ENCODE results near the gene PARS2.
"Not testable (repeated sequence)": the region's sequence is repeated elsewhere in the genome, so short reads cannot be mapped to it uniquely, and the experiment has no call there.

The PARS2 gene

DNA sequence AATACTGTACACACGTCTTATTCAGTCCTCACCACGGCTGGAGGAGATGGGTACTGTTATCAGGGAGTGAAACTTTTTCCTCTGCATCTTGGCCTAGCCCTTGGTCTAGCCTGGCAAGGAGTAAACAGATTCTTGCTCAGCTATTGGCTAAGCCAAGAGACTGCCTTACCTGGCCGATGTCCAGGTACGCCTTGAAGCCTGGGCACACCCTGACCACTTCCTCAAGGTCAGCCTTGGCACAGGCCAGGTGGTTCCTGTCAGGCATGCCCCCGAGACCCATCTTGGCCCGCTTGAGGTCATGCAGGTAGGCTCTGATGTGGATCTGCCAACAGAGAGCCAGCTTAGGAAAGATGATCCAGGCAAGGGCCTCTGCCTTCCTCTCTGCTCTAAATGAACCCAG, 17.8 kb upstream of the PARS2 start:
- no peaks in the 10 kb centered on the region for H3K36me3 ChIP-seq (replicated peaks; ENCODE audit: insufficient read depth, low read length)
- no peaks in the 10 kb centered on the region for H3K4me1 ChIP-seq (ENCODE audit: low read length)
- no peaks in the 10 kb centered on the region for H3K9me2 ChIP-seq (replicated peaks; ENCODE audit: insufficient read depth, low read length)
- no peak overlapping the region for H2AFZ ChIP-seq (ENCODE audit: low read length)
- no peak overlapping the region for H3K27ac ChIP-seq (ENCODE audit: low read length)
- H3K9me3 ChIP-seq (replicated peaks; ENCODE audit: insufficient read depth, low read length), result no peaks in the 10 kb centered on the region
- no peak for DNase-seq
- no peak overlapping the region for H3K4me2 ChIP-seq (ENCODE audit: low read depth, low read length)
- H3K79me2 ChIP-seq (ENCODE audit: low read length), result no peaks in the 10 kb centered on the region
- no peak overlapping the region for H3K4me3 ChIP-seq (ENCODE audit: low read length)
- H3F3A ChIP-seq (ENCODE audit: insufficient read depth, low read length), result no peaks in the 10 kb centered on the region
- TF ChIP-seq EZH2phosphoT487 (IDR thresholded peaks at IDR 0.05; ENCODE audit: low read length), result no peak
- TF ChIP-seq, protein P1, sequence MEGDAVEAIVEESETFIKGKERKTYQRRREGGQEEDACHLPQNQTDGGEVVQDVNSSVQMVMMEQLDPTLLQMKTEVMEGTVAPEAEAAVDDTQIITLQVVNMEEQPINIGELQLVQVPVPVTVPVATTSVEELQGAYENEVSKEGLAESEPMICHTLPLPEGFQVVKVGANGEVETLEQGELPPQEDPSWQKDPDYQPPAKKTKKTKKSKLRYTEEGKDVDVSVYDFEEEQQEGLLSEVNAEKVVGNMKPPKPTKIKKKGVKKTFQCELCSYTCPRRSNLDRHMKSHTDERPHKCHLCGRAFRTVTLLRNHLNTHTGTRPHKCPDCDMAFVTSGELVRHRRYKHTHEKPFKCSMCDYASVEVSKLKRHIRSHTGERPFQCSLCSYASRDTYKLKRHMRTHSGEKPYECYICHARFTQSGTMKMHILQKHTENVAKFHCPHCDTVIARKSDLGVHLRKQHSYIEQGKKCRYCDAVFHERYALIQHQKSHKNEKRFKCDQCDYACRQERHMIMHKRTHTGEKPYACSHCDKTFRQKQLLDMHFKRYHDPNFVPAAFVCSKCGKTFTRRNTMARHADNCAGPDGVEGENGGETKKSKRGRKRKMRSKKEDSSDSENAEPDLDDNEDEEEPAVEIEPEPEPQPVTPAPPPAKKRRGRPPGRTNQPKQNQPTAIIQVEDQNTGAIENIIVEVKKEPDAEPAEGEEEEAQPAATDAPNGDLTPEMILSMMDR (IDR thresholded peaks at IDR 0.05; ENCODE audit: low read length), result no peak
- no peak overlapping the region for H3K9ac ChIP-seq (ENCODE audit: low read length)
- H3K27me3 ChIP-seq (replicated peaks; ENCODE audit: insufficient read depth, low read length), result no peaks in the 10 kb centered on the region
- H4K20me1 ChIP-seq (ENCODE audit: insufficient read depth, low read length), result no peaks in the 10 kb centered on the region

DNA sequence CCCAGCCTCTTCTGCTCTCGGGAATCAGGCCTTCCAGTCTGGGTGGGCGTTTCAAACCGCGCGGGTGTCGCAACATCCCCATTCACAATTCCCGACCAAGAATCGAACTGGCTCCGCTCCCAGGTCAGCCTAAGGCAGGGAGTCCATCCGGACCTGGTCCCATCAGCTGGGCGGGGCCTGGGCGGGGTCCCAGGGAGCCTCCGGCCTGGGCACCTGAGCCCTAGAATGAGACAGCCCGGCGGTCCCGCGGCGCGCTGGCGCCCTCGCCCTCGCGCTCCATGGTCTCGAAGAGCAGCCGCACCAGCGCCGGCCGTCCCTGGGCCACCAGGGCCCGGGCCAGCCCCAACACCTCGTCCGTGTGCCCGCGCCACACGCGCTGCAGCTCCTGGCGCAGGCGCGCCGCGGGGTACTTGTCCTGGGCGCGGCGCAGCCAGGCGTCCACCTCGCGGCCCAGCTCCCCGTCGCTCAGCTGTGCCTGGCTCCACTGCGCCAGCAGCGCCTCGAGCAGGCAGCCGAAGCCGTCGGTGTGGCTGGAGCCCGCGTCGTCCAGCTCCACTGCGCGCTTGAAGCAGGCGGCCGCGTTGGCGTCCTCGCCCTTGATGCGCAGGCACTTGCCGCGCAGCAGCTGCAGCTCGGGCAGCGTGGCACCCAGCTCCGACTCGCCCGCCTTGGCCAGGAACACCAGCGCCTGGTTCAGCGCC, 16.9 kb upstream of the PARS2 start:
- Histone ChIP-seq H3K4me3 (ENCODE audit: low read length) (no peak overlapping the region), H3K36me3 (replicated peaks; ENCODE audit: insufficient read depth, low read length) (no peaks in the 10 kb centered on the region), H3K27ac (ENCODE audit: low read length) (no peak overlapping the region), H3K9me3 (replicated peaks; ENCODE audit: insufficient read depth, low read length) (no peaks in the 10 kb centered on the region), H3K4me2 (ENCODE audit: low read depth, low read length) (no peak overlapping the region), H2AFZ (ENCODE audit: low read length) (no peak overlapping the region), H3K9me2 (replicated peaks; ENCODE audit: insufficient read depth, low read length) (no peaks in the 10 kb centered on the region), H4K20me1 (ENCODE audit: insufficient read depth, low read length) (no peaks in the 10 kb centered on the region), H3F3A (ENCODE audit: insufficient read depth, low read length) (no peaks in the 10 kb centered on the region), H3K27me3 (replicated peaks; ENCODE audit: insufficient read depth, low read length) (no peaks in the 10 kb centered on the region), H3K79me2 (ENCODE audit: low read length) (no peaks in the 10 kb centered on the region), H3K4me1 (ENCODE audit: low read length) (no peaks in the 10 kb centered on the region), H3K9ac (ENCODE audit: low read length) (no peak overlapping the region)
- no peak for TF ChIP-seq EZH2 (optimal IDR thresholded peaks at IDR 0.05; ENCODE audit: low read depth, low read length)
- no peak for DNase-seq

DNA sequence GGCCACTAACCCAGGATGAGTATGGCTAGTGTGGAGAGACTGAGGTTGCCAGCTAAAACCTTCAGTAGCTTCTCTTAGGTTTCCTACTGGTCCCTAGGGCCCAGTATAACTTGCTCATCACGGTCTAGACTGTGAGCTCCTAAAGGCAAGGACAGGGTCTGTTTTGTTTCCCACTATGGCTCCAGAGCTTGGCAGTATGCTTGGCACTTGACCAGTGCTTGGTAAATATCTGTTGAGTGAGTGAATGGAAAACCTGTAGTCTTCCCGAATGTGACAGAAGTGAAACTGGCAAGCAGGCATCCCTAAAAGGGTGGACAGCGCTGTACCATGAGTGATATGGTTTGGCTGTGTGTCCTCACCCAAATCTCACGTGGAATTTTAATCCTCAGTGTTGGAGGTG, 13.1 kb upstream of the PARS2 start:
- TF ChIP-seq EZH2 (optimal IDR thresholded peaks at IDR 0.05; ENCODE audit: low read depth, low read length) (no peak), EZH2phosphoT487 (IDR thresholded peaks at IDR 0.05; ENCODE audit: low read length) (no peak)
- TF ChIP-seq, protein P1 (IDR thresholded peaks at IDR 0.05; ENCODE audit: low read length), result no peak
- no peak overlapping the region for H3K27ac ChIP-seq (ENCODE audit: low read length)
- no peak overlapping the region for H3K4me2 ChIP-seq (ENCODE audit: low read depth, low read length)
- H2AFZ ChIP-seq (ENCODE audit: low read length), result no peak overlapping the region
- no peak for DNase-seq
- H3K9ac ChIP-seq (ENCODE audit: low read length), result no peak overlapping the region
- no peaks in the 10 kb centered on the region for H3F3A ChIP-seq (ENCODE audit: insufficient read depth, low read length)
- no peaks in the 10 kb centered on the region for H3K9me3 ChIP-seq (replicated peaks; ENCODE audit: insufficient read depth, low read length)
- H3K36me3 ChIP-seq (replicated peaks; ENCODE audit: insufficient read depth, low read length), result no peaks in the 10 kb centered on the region
- H4K20me1 ChIP-seq (ENCODE audit: insufficient read depth, low read length), result no peaks in the 10 kb centered on the region
- H3K9me2 ChIP-seq (replicated peaks; ENCODE audit: insufficient read depth, low read length), result no peaks in the 10 kb centered on the region
- H3K27me3 ChIP-seq (replicated peaks; ENCODE audit: insufficient read depth, low read length), result no peaks in the 10 kb centered on the region
- H3K4me3 ChIP-seq (ENCODE audit: low read length), result no peak overlapping the region
- H3K4me1 ChIP-seq (ENCODE audit: low read length), result no peaks in the 10 kb centered on the region
- no peaks in the 10 kb centered on the region for H3K79me2 ChIP-seq (ENCODE audit: low read length)

DNA sequence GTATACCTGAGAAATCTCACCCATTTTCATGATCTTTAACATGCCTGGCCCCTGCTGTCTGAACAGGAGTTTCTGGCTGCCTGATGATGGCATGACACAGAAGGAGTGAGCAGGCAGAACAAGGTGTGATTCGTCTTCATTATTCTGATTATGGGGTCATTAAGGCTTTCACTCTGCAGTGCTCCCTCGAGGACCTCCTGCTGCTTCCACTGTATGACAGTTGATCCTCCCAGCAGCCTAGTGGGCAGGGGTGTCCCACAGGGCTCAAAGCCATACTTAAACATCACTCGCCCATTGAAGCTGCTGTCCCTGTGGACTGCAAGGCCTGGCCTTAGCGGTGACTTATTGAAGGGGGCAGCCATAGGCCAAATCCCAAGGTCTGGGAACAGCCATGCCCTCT, 12.7 kb upstream of the PARS2 start:
- H3K27me3 ChIP-seq (replicated peaks; ENCODE audit: insufficient read depth, low read length), result no peaks in the 10 kb centered on the region
- no peak overlapping the region for H3K27ac ChIP-seq (ENCODE audit: low read length)
- TF ChIP-seq EZH2phosphoT487 (IDR thresholded peaks at IDR 0.05; ENCODE audit: low read length) (no peak), EZH2 (optimal IDR thresholded peaks at IDR 0.05; ENCODE audit: low read depth, low read length) (no peak)
- TF ChIP-seq, protein P1 (IDR thresholded peaks at IDR 0.05; ENCODE audit: low read length), result no peak
- H3K4me3 ChIP-seq (ENCODE audit: low read length), result no peak overlapping the region
- H3K4me2 ChIP-seq (ENCODE audit: low read depth, low read length), result no peak overlapping the region
- H3K9me2 ChIP-seq (replicated peaks; ENCODE audit: insufficient read depth, low read length), result no peaks in the 10 kb centered on the region
- H2AFZ ChIP-seq (ENCODE audit: low read length), result no peak overlapping the region
- no peaks in the 10 kb centered on the region for H3K9me3 ChIP-seq (replicated peaks; ENCODE audit: insufficient read depth, low read length)
- no peaks in the 10 kb centered on the region for H3K36me3 ChIP-seq (replicated peaks; ENCODE audit: insufficient read depth, low read length)
- H3K4me1 ChIP-seq (ENCODE audit: low read length), result no peaks in the 10 kb centered on the region
- no peaks in the 10 kb centered on the region for H3F3A ChIP-seq (ENCODE audit: insufficient read depth, low read length)
- no peak for DNase-seq
- no peak overlapping the region for H3K9ac ChIP-seq (ENCODE audit: low read length)
- H4K20me1 ChIP-seq (ENCODE audit: insufficient read depth, low read length), result no peaks in the 10 kb centered on the region
- no peaks in the 10 kb centered on the region for H3K79me2 ChIP-seq (ENCODE audit: low read length)

DNA sequence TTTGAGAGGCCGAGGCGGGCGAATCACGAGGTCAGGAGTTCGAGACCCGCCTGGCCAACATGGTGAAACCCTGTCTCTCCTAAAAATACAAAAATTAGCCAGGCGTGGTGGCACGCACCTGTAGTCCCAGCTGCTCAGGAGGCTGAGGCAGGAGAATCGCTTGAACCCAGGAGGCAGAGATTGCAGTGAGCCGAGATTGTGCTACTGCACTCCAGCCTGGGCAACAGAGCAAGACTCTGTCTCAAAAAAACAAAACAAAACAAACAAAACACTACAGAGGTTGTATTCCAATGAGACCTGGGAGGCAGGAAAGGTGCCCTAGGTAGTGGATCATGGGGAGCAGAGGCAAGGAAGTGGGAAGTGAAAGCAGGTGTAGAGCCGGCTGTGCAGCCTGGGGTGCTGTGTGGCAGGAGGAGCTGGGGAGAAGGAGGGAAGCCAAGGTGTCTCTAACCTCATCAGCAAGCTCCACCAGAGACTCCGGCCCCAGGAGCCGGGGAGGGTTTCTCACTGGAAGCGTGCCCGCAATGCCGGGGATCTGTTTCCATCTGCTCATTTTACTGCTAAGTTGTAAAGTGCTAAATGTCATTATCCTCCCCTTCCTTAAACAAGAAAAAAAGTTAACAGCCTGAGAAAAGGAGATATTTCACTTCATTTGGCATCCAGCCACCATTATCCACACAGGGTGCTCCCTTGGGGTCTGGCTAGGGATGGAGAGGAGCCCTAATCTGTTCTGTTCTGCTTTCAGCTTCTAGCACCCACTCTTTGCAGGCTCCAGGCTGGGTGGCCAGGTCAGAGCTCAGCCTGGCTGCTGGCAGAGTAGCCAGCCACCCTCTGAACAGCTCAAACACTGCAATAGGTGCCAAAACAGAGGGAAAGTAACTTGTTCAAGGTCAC, 11.8 kb upstream of the PARS2 start:
- not testable (repeated sequence) for H3K79me2 ChIP-seq (ENCODE audit: low read length); H2AFZ ChIP-seq (ENCODE audit: low read length); H3K4me1 ChIP-seq (ENCODE audit: low read length); H3F3A ChIP-seq (ENCODE audit: insufficient read depth, low read length); H3K4me3 ChIP-seq (ENCODE audit: low read length); H3K4me2 ChIP-seq (ENCODE audit: low read depth, low read length); H3K9ac ChIP-seq (ENCODE audit: low read length); DNase-seq; H3K9me2 ChIP-seq (replicated peaks; ENCODE audit: insufficient read depth, low read length); H3K9me3 ChIP-seq (replicated peaks; ENCODE audit: insufficient read depth, low read length); H3K36me3 ChIP-seq (replicated peaks; ENCODE audit: insufficient read depth, low read length); H3K27me3 ChIP-seq (replicated peaks; ENCODE audit: insufficient read depth, low read length); H3K27ac ChIP-seq (ENCODE audit: low read length); H4K20me1 ChIP-seq (ENCODE audit: insufficient read depth, low read length)

Data from MM.1S (cell line).